ENCODE measurements around the gene TEX52.
"Not testable (repeated sequence)": the region's sequence is repeated elsewhere in the genome, so short reads cannot be mapped to it uniquely, and the experiment has no call there.

TEX52 gene

GRCh38 chr12:2857021-2857431 is at the start of gene TEX52:
Gene TEX52, minus strand, starts transcription at chr12:2857039. Its CDS starts 13 bp downstream, at chr12:2857026.
- DNase-seq, result no peak

- no peak for DNase-seq
Measured at GRCh38 chr12:2904260-2904659, 47.4 kb upstream of the TEX52 start.

DNA sequence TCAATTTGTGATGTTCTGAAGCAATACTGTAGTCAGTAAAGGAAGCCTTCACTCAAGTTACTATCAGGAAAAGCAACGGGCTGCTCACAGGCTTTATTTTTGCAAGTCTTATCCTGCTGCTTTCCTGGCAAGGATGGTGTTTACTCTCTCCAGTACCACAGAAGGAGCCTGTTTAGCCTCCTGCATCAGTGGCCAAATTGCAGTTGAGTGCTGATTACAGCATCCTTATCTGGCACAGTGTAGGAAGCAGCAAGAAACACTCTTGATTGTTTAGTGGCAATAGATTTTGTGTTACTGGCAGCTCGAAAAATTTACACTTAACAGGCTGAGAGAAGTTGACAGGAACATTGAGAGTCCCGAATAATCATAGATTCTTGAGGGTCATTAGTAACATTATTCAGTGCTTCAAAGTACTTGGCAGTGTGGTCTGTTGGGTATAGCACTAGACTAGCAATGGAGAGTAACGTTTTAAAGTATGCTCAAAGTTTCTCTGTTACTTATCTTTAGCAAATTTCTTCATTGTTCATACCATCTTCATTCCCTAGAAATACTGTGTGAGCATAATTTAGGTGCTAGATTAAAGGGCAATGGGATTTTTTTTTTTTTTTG is 45.5 kb upstream of the TEX52 start:
- DNase-seq, result no peak

- DNase-seq, result no peak
Measured at GRCh38 chr12:2900642-2901041, 43.8 kb upstream of the TEX52 start.

- no peak for DNase-seq
Measured at GRCh38 chr12:2897418-2897817, 40.6 kb upstream of the TEX52 start.

DNA sequence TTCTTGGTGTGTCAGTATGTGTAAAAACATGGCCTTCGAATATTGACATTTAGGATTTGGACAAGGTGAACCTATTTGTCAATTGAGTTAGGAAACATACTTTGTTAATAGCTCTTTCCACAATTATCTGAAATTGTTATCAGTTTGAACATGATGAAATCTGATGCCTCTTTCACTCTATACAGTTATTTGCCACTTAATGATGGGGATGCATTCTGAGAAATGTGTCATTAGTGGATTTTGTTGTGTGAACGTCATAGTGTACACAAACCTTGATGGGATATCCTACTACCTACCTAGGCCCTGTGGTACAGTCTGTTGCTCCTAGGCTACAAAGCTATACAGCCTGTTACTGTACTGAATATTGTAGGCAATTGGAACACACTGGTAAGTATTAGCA is 38.7 kb upstream of the TEX52 start:
- DNase-seq, result no peak

DNA sequence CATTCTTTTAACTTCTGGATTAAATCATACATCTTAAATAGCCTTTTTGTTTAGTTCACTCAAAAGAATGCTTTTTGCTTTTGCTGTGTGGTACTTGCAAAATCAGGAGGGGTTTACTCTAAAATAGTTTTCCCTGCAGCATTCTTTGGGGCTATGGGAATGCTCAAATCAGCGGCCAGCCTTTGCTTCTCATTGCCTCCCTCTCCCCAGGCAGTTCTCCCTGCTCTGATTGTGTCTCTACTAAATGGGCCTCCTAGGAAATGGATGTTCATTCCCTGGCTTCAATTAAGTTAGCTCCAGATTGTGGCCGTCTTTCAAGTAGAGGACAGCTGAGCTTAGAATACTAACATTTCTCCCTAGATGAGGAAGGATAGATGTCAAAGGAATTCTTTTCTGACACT is 38.2 kb upstream of the TEX52 start:
- no peak for DNase-seq

- no peak for DNase-seq
Measured at GRCh38 chr12:2893007-2893406, 36.2 kb upstream of the TEX52 start.

DNA sequence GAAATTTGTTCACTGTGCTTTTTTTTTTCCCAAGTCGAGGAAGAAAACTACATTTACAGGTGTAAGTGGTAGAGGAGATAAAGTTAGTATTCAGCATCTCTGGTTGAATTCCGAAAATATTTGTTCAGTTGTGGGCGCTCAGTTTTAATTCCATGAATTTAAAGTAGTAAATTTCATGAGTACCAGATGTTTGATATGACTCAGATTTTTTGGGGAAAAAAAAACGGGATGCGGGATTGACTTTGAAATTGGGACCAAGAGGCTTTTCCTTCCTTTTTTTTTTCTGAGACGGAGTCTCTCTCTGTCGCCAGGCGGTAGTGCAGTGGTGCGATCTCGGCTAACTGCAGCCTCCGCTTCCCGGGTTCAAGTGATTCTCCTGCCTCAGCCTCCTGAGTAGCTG is 35.4 kb upstream of the TEX52 start:
- DNase-seq, result no peak

- no peak for DNase-seq
Measured at GRCh38 chr12:2891240-2892053, 34.6 kb upstream of the TEX52 start.

DNA sequence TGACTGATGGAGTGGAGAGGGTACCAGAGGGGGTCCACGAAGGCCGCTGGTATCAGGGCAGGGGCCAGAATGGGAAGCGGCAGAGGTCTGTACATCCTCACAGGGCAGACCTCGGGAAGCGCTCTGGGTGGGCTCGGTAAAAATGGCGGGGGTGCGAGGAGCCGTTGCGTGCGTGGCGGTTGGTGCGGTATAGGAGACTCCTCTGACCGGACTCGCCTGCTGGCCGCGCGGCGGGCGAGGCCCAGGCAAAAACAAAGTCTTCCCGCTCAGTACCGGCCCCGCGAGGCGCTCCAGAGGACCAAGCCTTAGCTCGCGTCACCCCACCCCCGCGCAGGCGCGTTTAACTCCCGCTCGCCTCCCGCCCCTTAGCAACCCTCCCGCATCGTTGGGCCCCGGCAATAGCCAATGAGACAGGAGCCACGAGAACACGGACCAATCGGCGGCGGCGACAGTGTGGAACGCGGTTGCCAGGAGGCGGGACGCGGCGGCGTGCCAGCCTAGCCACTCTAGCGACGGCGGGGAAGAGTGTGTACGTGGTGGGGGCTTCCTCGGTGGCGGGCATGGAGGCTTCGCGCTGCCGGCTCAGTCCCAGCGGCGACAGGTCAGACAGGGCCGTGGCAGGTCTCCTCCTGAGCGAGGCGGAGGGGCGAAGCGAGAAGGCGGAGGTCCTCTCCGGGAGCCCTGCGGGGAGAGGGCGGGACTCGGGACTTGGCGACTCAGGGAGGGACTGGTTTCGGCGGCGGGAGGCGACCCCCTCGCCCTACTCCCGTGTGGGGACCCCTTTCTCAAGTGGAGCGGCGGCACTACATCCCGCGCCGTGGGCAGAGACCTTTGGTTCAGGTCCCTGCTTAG is 33.8 kb upstream of the TEX52 start, which contains the start of gene TULP3:
TSS of gene TULP3 (plus strand) at position 504 of the 852 bp plus-strand sequence. CDS start at position 561, 57 bp downstream.
- DNase-seq, result peak; percentile 93

GRCh38 chr12:2890001-2890387 is 33.2 kb upstream of the TEX52 start:
- DNase-seq, result no peak

DNA sequence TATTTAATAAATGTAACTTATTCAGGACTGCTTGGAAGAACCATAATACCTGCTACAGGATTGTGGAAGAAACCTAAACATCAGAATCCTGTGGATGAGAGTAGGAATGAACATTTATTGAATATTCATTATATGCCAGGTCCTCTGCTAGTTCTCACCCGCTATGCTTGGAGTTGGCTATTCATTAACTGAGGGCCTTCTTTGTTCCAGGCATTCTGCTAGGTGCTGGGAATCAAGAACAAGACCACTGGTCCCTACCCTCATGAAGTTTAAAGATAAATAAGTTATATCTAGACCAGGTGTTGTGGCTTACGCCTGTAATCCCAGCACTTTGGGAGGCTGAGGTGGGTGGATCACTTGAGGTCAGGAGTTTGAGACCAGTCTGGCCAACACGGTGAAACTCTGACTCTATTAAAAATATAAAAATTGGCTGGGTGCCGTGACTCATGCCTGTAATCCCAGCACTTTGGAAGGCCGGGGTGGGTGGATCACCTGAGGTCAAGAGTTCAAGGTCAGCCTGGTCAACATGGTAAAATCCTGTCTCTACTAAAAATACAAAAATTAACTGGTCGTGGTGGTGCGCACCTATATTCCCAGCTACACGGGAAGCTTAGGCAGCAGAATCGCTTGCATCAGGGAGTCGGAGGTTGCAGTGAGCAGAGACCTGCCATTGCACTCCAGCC is 30.1 kb upstream of the TEX52 start:
- no peak for DNase-seq

DNA sequence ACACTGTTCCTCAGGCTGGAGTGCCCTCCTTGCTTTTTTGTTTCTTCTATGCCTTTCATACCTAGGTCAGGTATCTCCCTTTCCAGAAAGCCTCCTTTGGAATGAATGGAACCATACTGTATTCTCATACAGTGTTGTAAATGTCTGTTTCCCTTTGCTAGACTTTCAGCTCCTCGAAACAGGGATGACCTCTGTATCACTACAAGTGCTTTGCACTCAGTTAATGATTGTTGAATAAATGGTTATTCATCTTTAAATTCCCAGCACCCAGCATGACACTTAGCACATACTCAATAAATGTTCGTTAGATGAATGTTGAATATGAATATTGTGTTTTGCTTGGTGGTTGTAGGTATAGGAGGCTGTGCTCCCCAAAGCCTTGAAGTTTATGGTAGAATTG is 28.0 kb upstream of the TEX52 start:
- DNase-seq, result no peak

- no peak for DNase-seq
Measured at GRCh38 chr12:2879853-2880252, 23.0 kb upstream of the TEX52 start.

GRCh38 chr12:2877953-2878732 is 21.3 kb upstream of the TEX52 start:
- DNase-seq, result no peak

DNA sequence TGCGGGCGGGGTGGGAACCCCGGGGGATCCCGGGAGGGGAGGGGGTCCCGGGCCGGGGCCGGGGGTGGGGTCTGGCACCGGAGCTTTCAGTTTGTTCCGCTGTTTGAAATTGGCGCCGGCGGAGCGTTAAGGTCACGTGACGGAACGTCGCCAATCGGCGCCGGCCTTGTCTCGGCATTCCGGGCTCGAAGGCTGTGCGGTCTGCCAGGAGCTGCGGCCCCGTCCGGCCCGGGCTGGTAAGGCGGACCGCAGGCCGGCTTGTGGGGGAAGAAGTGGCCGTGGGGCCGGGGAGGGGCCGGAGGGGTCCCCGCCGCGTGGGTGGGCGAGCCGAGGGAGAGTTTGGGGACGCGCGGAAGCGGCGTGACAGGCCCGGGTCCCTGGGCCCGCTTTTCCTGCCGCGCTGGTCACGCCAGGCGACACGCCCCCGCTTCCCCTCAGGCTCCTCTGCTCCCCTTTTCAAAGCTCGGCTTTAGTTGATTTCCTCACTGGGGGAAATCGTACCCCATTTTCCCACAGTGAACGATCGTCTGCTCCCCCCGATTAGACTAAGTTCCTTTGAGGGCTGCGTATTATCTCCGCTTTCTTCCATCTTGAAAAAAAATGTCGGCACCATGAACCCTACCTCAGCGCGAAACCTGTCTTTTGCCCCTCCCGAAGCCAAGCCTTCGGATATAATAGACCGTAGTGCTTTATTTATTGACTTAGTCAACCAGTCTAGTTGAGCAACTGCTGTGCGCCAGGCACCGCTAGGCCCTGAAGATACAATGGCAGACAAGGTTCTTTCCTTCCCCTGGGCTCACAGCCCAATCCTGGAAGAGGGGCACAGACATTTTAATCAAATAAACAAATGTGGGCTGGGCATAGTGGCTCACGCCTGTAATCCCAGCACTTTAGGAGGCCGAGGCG is 20.5 kb upstream of the TEX52 start, which contains the start of the genes FOXM1 and RHNO1:
TSS of gene FOXM1 (minus strand) at position 128 of the 906 bp plus-strand sequence. CDS start 2,696 bp downstream, outside the sequence.
TSS of gene RHNO1 (plus strand) at position 177 of the 906 bp plus-strand sequence. CDS start 8,144 bp downstream, outside the sequence.
- peak; percentile 79 for DNase-seq

DNA sequence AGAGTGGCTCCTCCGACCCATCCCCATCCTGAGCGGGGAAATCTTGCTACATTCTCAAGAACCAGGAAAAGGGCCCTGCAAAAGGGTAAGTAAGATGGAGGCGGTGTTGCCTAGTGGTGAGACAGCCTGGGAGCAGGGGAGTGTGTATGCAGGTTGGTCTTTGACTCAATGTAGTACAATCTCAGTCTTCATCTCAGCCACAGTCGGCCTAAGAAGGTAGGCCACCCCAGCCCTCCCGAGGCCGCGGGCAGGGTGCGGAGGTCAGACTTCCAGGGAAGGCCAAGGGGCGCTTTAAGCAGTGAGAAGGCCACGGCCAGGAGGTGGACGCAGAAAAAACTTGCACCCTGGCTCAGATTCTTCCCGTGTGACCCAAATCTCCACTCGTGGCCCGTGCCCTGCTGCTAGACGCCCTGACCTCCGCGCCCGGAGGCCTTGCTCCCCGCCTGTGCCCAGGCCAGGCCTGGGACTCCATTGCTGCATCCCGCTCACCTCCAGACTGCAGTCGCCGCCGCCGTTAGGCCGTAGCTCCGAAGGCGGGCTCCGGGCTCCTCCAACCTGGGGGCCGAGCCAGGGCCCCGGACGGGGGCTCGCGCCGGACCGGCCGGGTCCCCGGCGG is 19.7 kb upstream of the TEX52 start:
- DNase-seq, result peak; percentile 55

GRCh38 chr12:2868986-2869632 is 12.3 kb upstream of the TEX52 start:
- not testable (repeated sequence) for DNase-seq

DNA sequence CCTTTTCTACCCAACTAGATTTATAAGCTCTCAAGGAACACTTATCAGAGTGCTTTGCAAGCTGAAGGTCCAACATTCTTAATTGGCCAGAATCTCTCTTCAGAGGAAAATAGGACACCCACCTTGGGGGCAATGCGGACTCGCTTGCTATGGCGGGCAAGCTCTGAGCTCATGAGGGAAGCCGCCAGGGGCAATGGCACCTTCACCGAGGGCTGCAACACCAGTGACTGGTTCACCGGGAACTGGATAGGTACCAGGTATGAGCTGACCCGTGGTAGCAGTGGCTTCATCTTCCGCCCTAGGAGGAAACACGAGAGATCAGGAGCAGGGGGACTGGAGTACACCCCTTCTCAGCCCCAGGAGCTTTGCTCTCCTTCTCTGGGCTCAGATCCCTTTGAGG is 7.4 kb upstream of the TEX52 start:
- DNase-seq, result no peak
